PFSK-1 (cell line): ENCODE measurements around the gene RASEF.

Experiments
- POLR2AphosphoS5 ChIP-seq: IDR thresholded peaks from 2 replicates; pipeline ENCODE4 v1.6.1; 2012; ENCODE audit warnings: low read depth, mild to moderate bottlenecking, control low read depth, low read length, moderate library complexity
- SIN3A ChIP-seq: IDR thresholded peaks from 2 replicates; pipeline ENCODE4 v1.6.1; 2012; ENCODE audit warnings: mild to moderate bottlenecking, low read length, moderate library complexity, borderline replicate concordance; ENCODE audit not compliant: insufficient read depth
- TAF1 ChIP-seq: IDR thresholded peaks from 2 replicates; pipeline ENCODE4 v1.6.1; 2012; ENCODE audit warnings: low read length, control low read depth, borderline replicate concordance; ENCODE audit not compliant: insufficient read depth

DNA sequence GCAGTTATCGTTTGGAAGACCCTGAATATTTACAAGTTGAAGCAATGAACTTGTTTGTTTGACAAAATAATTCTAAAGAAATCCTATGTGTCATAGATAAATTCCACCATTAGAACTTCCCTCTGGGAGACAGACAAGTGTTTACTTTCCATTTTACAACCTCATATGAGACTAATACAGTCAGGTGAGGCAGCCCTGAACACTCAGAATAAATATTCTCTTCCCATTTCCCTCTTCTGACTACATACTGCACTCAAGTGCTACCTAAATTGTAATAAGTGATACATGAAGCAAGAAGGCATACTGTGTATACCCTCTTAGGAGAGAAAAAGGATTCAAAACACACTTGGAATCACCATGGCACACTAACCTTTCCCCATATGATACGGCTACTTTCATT, 6.8 kb downstream of the RASEF start:
- TF ChIP-seq POLR2AphosphoS5 (no peak), SIN3A (no peak), TAF1 (no peak)
